ENCODE measurements around the gene PCCB.
"Not testable (repeated sequence)": the region's sequence is repeated elsewhere in the genome, so short reads cannot be mapped to it uniquely, and the experiment has no call there.

The PCCB gene

GRCh38 chr3:136250059-136250902, at the start of gene PCCB:
TSS of gene PCCB (plus strand) at chr3:136250340. CDS start at chr3:136250376, 36 bp downstream.
- Mint-ChIP-seq H3K4me1 (ENCODE audit: low read depth) (peaks cover 21% of the 10 kb centered on the region), H3K27me3 (no peaks in the 10 kb centered on the region), H3K36me3 (no peaks in the 10 kb centered on the region), H3K4me3 (peak within 1 kb of the TSS; percentile 91), H3K9me3 (ENCODE audit: low read depth) (no peaks in the 10 kb centered on the region), H3K27ac (peak within 1 kb of the TSS; percentile 92)

- peaks cover 9% of the 10 kb centered on the region for H3K27me3 Mint-ChIP-seq
- no peaks in the 10 kb centered on the region for H3K4me1 Mint-ChIP-seq (ENCODE audit: low read depth)
- no peak overlapping the region for H3K27ac Mint-ChIP-seq
These were observed 42.5 kb upstream of the PCCB start for GRCh38 chr3:136207489-136208115.

GRCh38 chr3:136209921-136210320, 40.2 kb upstream of the PCCB start:
- Mint-ChIP-seq H3K27ac (no peak overlapping the region), H3K9me3 (ENCODE audit: low read depth) (no peaks in the 10 kb centered on the region), H3K4me1 (ENCODE audit: low read depth) (no peaks in the 10 kb centered on the region), H3K27me3 (peaks cover 8% of the 10 kb centered on the region), H3K36me3 (peaks cover 2% of the 10 kb centered on the region), H3K4me3 (no peak overlapping the region)

More at GRCh38 chr3:136207489-136208115, 42.5 kb upstream of the PCCB start:
- Mint-ChIP-seq H3K9me3 (ENCODE audit: low read depth) (no peaks in the 10 kb centered on the region), H3K4me3 (no peak overlapping the region), H3K36me3 (peaks cover 2% of the 10 kb centered on the region)

GRCh38 chr3:136211547-136211946, 38.6 kb upstream of the PCCB start:
- Mint-ChIP-seq H3K9me3 (ENCODE audit: low read depth) (no peaks in the 10 kb centered on the region), H3K4me1 (ENCODE audit: low read depth) (no peaks in the 10 kb centered on the region), H3K36me3 (peaks cover 2% of the 10 kb centered on the region), H3K4me3 (no peak overlapping the region), H3K27me3 (peaks cover 8% of the 10 kb centered on the region), H3K27ac (no peak overlapping the region)

- H3K4me1 Mint-ChIP-seq (ENCODE audit: low read depth); H3K27ac Mint-ChIP-seq; H3K36me3 Mint-ChIP-seq; H3K4me3 Mint-ChIP-seq; H3K27me3 Mint-ChIP-seq; H3K9me3 Mint-ChIP-seq (ENCODE audit: low read depth): not testable (repeated sequence)
These were observed 27.4 kb upstream of the PCCB start for GRCh38 chr3:136222746-136223145.

- Mint-ChIP-seq H3K36me3 (no peaks in the 10 kb centered on the region), H3K27me3 (no peaks in the 10 kb centered on the region), H3K27ac (no peak overlapping the region)
These were observed 17.7 kb upstream of the PCCB start for GRCh38 chr3:136232413-136232812.

GRCh38 chr3:136235545-136235944, 14.6 kb upstream of the PCCB start:
- Mint-ChIP-seq H3K27me3 (no peaks in the 10 kb centered on the region), H3K4me1 (ENCODE audit: low read depth) (no peaks in the 10 kb centered on the region), H3K27ac (no peak overlapping the region), H3K36me3 (no peaks in the 10 kb centered on the region), H3K4me3 (no peak overlapping the region), H3K9me3 (ENCODE audit: low read depth) (no peaks in the 10 kb centered on the region)

More at GRCh38 chr3:136232413-136232812, 17.7 kb upstream of the PCCB start:
- no peaks in the 10 kb centered on the region for H3K9me3 Mint-ChIP-seq (ENCODE audit: low read depth)
- H3K4me1 Mint-ChIP-seq (ENCODE audit: low read depth) = no peaks in the 10 kb centered on the region
- H3K4me3 Mint-ChIP-seq = no peak overlapping the region

GRCh38 chr3:136236109-136236508, 14.0 kb upstream of the PCCB start:
- no peaks in the 10 kb centered on the region for H3K36me3 Mint-ChIP-seq
- H3K4me3 Mint-ChIP-seq = no peak overlapping the region
- no peak overlapping the region for H3K27ac Mint-ChIP-seq
- H3K9me3 Mint-ChIP-seq (ENCODE audit: low read depth) = no peaks in the 10 kb centered on the region
- no peaks in the 10 kb centered on the region for H3K27me3 Mint-ChIP-seq
- no peaks in the 10 kb centered on the region for H3K4me1 Mint-ChIP-seq (ENCODE audit: low read depth)

GRCh38 chr3:136237103-136237502, 13.0 kb upstream of the PCCB start:
- no peak overlapping the region for H3K4me3 Mint-ChIP-seq
- no peaks in the 10 kb centered on the region for H3K27me3 Mint-ChIP-seq
- H3K36me3 Mint-ChIP-seq = no peaks in the 10 kb centered on the region

GRCh38 chr3:136237961-136238649, 12.0 kb upstream of the PCCB start:
- no peak overlapping the region for H3K4me3 Mint-ChIP-seq
- no peaks in the 10 kb centered on the region for H3K27me3 Mint-ChIP-seq
- H3K27ac Mint-ChIP-seq = no peak overlapping the region
- H3K9me3 Mint-ChIP-seq (ENCODE audit: low read depth) = no peaks in the 10 kb centered on the region
- no peaks in the 10 kb centered on the region for H3K36me3 Mint-ChIP-seq
- no peaks in the 10 kb centered on the region for H3K4me1 Mint-ChIP-seq (ENCODE audit: low read depth)

More at GRCh38 chr3:136237103-136237502, 13.0 kb upstream of the PCCB start:
- H3K4me1 Mint-ChIP-seq (ENCODE audit: low read depth) = no peaks in the 10 kb centered on the region
- H3K27ac Mint-ChIP-seq = no peak overlapping the region
- no peaks in the 10 kb centered on the region for H3K9me3 Mint-ChIP-seq (ENCODE audit: low read depth)

GRCh38 chr3:136239094-136239493, 11.0 kb upstream of the PCCB start:
- H3K4me1 Mint-ChIP-seq (ENCODE audit: low read depth) = no peaks in the 10 kb centered on the region
- no peak overlapping the region for H3K4me3 Mint-ChIP-seq
- no peaks in the 10 kb centered on the region for H3K27me3 Mint-ChIP-seq
- no peaks in the 10 kb centered on the region for H3K9me3 Mint-ChIP-seq (ENCODE audit: low read depth)
- no peak overlapping the region for H3K27ac Mint-ChIP-seq
- no peaks in the 10 kb centered on the region for H3K36me3 Mint-ChIP-seq

- Mint-ChIP-seq H3K4me1 (ENCODE audit: low read depth) (peaks cover 7% of the 10 kb centered on the region), H3K27ac (no peak overlapping the region), H3K27me3 (no peaks in the 10 kb centered on the region), H3K4me3 (no peak overlapping the region), H3K9me3 (ENCODE audit: low read depth) (no peaks in the 10 kb centered on the region), H3K36me3 (no peaks in the 10 kb centered on the region)
These were observed 4.4 kb upstream of the PCCB start for GRCh38 chr3:136245691-136246090.

- Mint-ChIP-seq H3K36me3 (no peaks in the 10 kb centered on the region), H3K4me1 (ENCODE audit: low read depth) (peaks cover 21% of the 10 kb centered on the region), H3K27me3 (no peaks in the 10 kb centered on the region), H3K27ac (no peak overlapping the region), H3K9me3 (ENCODE audit: low read depth) (no peaks in the 10 kb centered on the region), H3K4me3 (no peak overlapping the region)
These were observed 2.7 kb upstream of the PCCB start for GRCh38 chr3:136247436-136247835.

GRCh38 chr3:136247855-136248590, 2.1 kb upstream of the PCCB start:
- Mint-ChIP-seq H3K4me1 (ENCODE audit: low read depth) (peaks cover 21% of the 10 kb centered on the region), H3K27me3 (no peaks in the 10 kb centered on the region), H3K27ac (no peak overlapping the region), H3K4me3 (no peak overlapping the region), H3K9me3 (ENCODE audit: low read depth) (no peaks in the 10 kb centered on the region), H3K36me3 (no peaks in the 10 kb centered on the region)

All from activated naive CD8-positive, alpha-beta T cell (primary cell).